Smooth muscle cell (in vitro differentiated cells): ENCODE results near the gene DNAAF1. TPM values are rescaled to one million over a fixed set of nuclear protein-coding genes. Genes with fewer than 3 reads are reported as not detected.

ENCODE experiments used
- DNase-seq: peaks from one replicate; lab custom pipeline; 2025; ENCODE audit not compliant: unreplicated experiment; lab: John Stamatoyannopoulos, UW
- H2AFZ ChIP-seq: fragments of 200-600 bp; sonication (generic); 2 replicates; pipeline ENCODE4 v1.6.0; 2016; ENCODE audit warnings: antibody characterized with exemption, low read depth, mild to moderate bottlenecking
- H3F3A ChIP-seq: fragments of 200-600 bp; sonication (generic); 2 replicates; pipeline ENCODE4 v1.6.0; 2017; ENCODE audit warnings: antibody characterized with exemption, low read depth
- H3K27ac ChIP-seq: fragments of 200-600 bp; sonication (generic); 2 replicates; pipeline ENCODE4 v1.5.1; 2016; ENCODE audit warnings: low read depth, mild to moderate bottlenecking
- H3K27me3 ChIP-seq: fragments of 200-600 bp; sonication (generic); 2 replicates; pipeline ENCODE4 v1.6.1; 2016; ENCODE audit warnings: low read depth, mild to moderate bottlenecking
- H3K36me3 ChIP-seq: fragments of 200-600 bp; sonication (generic); 2 replicates; pipeline ENCODE4 v1.5.1; 2016; ENCODE audit warnings: low read depth
- H3K4me1 ChIP-seq: fragments of 200-600 bp; sonication (generic); 2 replicates; pipeline ENCODE4 v1.5.1; 2016; ENCODE audit warnings: low read depth
- H3K4me2 ChIP-seq: fragments of 200-600 bp; sonication (generic); 2 replicates; pipeline ENCODE4 v1.6.0; 2016; ENCODE audit warnings: mild to moderate bottlenecking
- H3K4me3 ChIP-seq: fragments of 200-600 bp; sonication (generic); 2 replicates; pipeline ENCODE4 v1.5.1; 2016; ENCODE audit warnings: mild to moderate bottlenecking
- H3K79me2 ChIP-seq: fragments of 200-600 bp; sonication (generic); 2 replicates; pipeline ENCODE4 v1.6.0; 2016; ENCODE audit warnings: low read depth, mild to moderate bottlenecking
- H3K9ac ChIP-seq: fragments of 200-600 bp; sonication (generic); 2 replicates; pipeline ENCODE4 v1.6.0; 2016; ENCODE audit warnings: low read depth
- H3K9me3 ChIP-seq: fragments of 200-600 bp; sonication (generic); replicated peaks from 2 replicates; pipeline ENCODE4 v1.5.1; 2016; ENCODE audit warnings: low read depth
- H4K20me1 ChIP-seq: fragments of 200-600 bp; sonication (generic); 2 replicates; pipeline ENCODE4 v1.6.0; 2016; ENCODE audit warnings: low read depth
- CTCF ChIP-seq: fragments of 200-600 bp; sonication (generic); IDR thresholded peaks from 2 replicates; pipeline ENCODE4 v1.5.1; 2017; ENCODE audit warnings: borderline replicate concordance, mild to moderate bottlenecking, antibody characterized with exemption; ENCODE audit not compliant: insufficient read depth, poor library complexity, severe bottlenecking
- WGBS: methylation state at CpG from one replicate; pipeline ENCODE4 v1.1.7; 2016; ENCODE audit warnings: low lambda C conversion rate; 5-methylcytosine and 5-hydroxymethylcytosine counted together
- polyA plus RNA-seq: library from polyadenylated mRNA; unstranded; fragments of >200 nt; fragmentation: Nextera tagmentation; extraction: Ambion mirVana; gene quantifications from 2 replicates; pipeline ENCODE4 v1.2.1, GENCODE V29; 2016
- total RNA-seq: library from RNA; depleted of rRNA; stranded (reverse); fragments of >200 nt; gene quantifications from 2 replicates; pipeline ENCODE4 v1.2.3, GENCODE V29; 2014

Gene DNAAF1
- total and polyA plus RNA-seq, 2 experiments from 2014 or later = 0.09 TPM; not detected in 1

- Histone ChIP-seq H3K9me3 (no peaks in the 10 kb centered on the region), H4K20me1 (peaks cover 73% of the 10 kb centered on the region), H3K27me3 (no peaks in the 10 kb centered on the region), H3K9ac (no peak overlapping the region), H3K36me3 (no peaks in the 10 kb centered on the region), H3K4me3 (no peak overlapping the region), H3K27ac (no peak overlapping the region), H3F3A (peaks cover 5% of the 10 kb centered on the region), H2AFZ (no peak overlapping the region), H3K4me2 (no peak overlapping the region), H3K4me1 (peaks cover 28% of the 10 kb centered on the region), H3K79me2 (peaks cover 55% of the 10 kb centered on the region)
- no peak for DNase-seq
- WGBS = 87% methylated on average over 7 of the region's 7 CpGs
- no peak for TF ChIP-seq CTCF
Observed at GRCh38 chr16:84137769-84138357, 7.2 kb upstream of the DNAAF1 start.

GRCh38 chr16:84138500-84138823 lies 6.6 kb upstream of the DNAAF1 start:
- H3K79me2 ChIP-seq = peaks cover 61% of the 10 kb centered on the region
- no peak overlapping the region for H3K9ac ChIP-seq
- H2AFZ ChIP-seq = no peak overlapping the region
- H3K27ac ChIP-seq = peak overlapping the region; percentile 53
- no peaks in the 10 kb centered on the region for H3K27me3 ChIP-seq
- 58% methylated on average over 2 of the region's 2 CpGs for WGBS
- H3F3A ChIP-seq = peaks cover 5% of the 10 kb centered on the region
- TF ChIP-seq CTCF = no peak
- no peaks in the 10 kb centered on the region for H3K36me3 ChIP-seq
- H3K4me2 ChIP-seq = peak overlapping the region; percentile 61
- peaks cover 74% of the 10 kb centered on the region for H4K20me1 ChIP-seq
- no peak overlapping the region for H3K4me3 ChIP-seq
- DNase-seq = no peak
- peaks cover 23% of the 10 kb centered on the region for H3K4me1 ChIP-seq
- H3K9me3 ChIP-seq = no peaks in the 10 kb centered on the region

GRCh38 chr16:84138824-84139627 lies 6.1 kb upstream of the DNAAF1 start:
- H2AFZ ChIP-seq = no peak overlapping the region

More at GRCh38 chr16:84138824-84139627, 6.1 kb upstream of the DNAAF1 start:
- Histone ChIP-seq H3K4me3 (no peak overlapping the region), H4K20me1 (peaks cover 73% of the 10 kb centered on the region), H3F3A (peaks cover 5% of the 10 kb centered on the region), H3K4me1 (peaks cover 23% of the 10 kb centered on the region), H3K79me2 (peaks cover 65% of the 10 kb centered on the region), H3K9ac (no peak overlapping the region), H3K36me3 (no peaks in the 10 kb centered on the region), H3K4me2 (peak overlapping the region; percentile 61), H3K27me3 (no peaks in the 10 kb centered on the region), H3K27ac (peak overlapping the region; percentile 53), H3K9me3 (no peaks in the 10 kb centered on the region)
- 59% methylated on average over 14 of the region's 14 CpGs for WGBS
- TF ChIP-seq CTCF = no peak
- DNase-seq = no peak
